HepG2 (cell line): ENCODE data around the gene SYTL1. TPM values are rescaled to one million over a fixed set of nuclear protein-coding genes. Genes with fewer than 3 reads are reported as not detected.

Experiments used
- ADNP ChIP-seq: sonication (generic); formaldehyde crosslinking; IDR thresholded peaks from 2 replicates; pipeline ENCODE4 v1.4.0; 2020; ENCODE audit warnings: missing genetic modification reagents
- BRF2 ChIP-seq: sonication (generic); formaldehyde crosslinking; IDR thresholded peaks from 2 replicates; pipeline ENCODE4 v1.8.1; 2022; ENCODE audit warnings: mild to moderate bottlenecking, missing genetic modification reagents
- CSRNP2 ChIP-seq: sonication (generic); formaldehyde crosslinking; conservative IDR thresholded peaks from 2 replicates; pipeline ENCODE4 v1.8.0; 2022; ENCODE audit warnings: low read depth, missing genetic modification reagents
- FOSL2 ChIP-seq: sonication (generic); formaldehyde crosslinking; IDR thresholded peaks from 2 replicates; pipeline ENCODE4 v1.4.0; 2020; ENCODE audit warnings: missing genetic modification reagents
- HCFC1 ChIP-seq: fragments of 150-350 bp; IDR thresholded peaks from 2 replicates; pipeline ENCODE4 v1.6.1; 2014; ENCODE audit warnings: low read depth, low read length
- HOXA7 ChIP-seq: sonication (generic); formaldehyde crosslinking; IDR thresholded peaks from 2 replicates; pipeline ENCODE4 v1.8.1; 2022; ENCODE audit warnings: mild to moderate bottlenecking, missing genetic modification reagents, moderate library complexity
- ISL2 ChIP-seq: sonication (generic); formaldehyde crosslinking; IDR thresholded peaks from 2 replicates; pipeline ENCODE4 v1.5.0; 2020; ENCODE audit warnings: missing genetic modification reagents
- LCORL ChIP-seq, 2 experiments: fragments of 450-650 bp in 1 of 2; sonication (generic) in 1 of 2; formaldehyde crosslinking in 1 of 2; IDR thresholded peaks; 2 replicates each; pipeline versions ENCODE4 v1.5.0 to v1.6.1; 2017 to 2020; ENCODE audit warnings: antibody characterized with exemption in 1 of 2, missing genetic modification reagents in 1 of 2
- NBN ChIP-seq: fragments of 450-650 bp; conservative IDR thresholded peaks from 2 replicates; pipeline ENCODE4 v1.6.1; 2017
- NR2F6 ChIP-seq, 2 experiments: IDR thresholded peaks; 2 replicates each; pipeline ENCODE4 v1.6.1; 2016; ENCODE audit warnings: antibody characterized with exemption in 1 of 2, mild to moderate bottlenecking in 1 of 2
- NRL ChIP-seq: sonication (generic); formaldehyde crosslinking; IDR thresholded peaks from 2 replicates; pipeline ENCODE4 v1.5.0; 2020; ENCODE audit warnings: missing genetic modification reagents, mild to moderate bottlenecking, moderate library complexity, borderline replicate concordance
- TFAP4 ChIP-seq: sonication (generic); IDR thresholded peaks from 2 replicates; pipeline ENCODE4 v1.6.1; 2016; ENCODE audit warnings: low read depth, borderline replicate concordance
- TSC22D2 ChIP-seq: sonication (generic); formaldehyde crosslinking; IDR thresholded peaks from 2 replicates; pipeline ENCODE4 v1.5.1; 2020; ENCODE audit warnings: missing genetic modification reagents, mild to moderate bottlenecking, borderline replicate concordance
- ZHX2 ChIP-seq, 2 experiments: sonication (generic) in 1 of 2; formaldehyde crosslinking in 1 of 2; IDR thresholded peaks; 2 replicates each; pipeline versions ENCODE4 v1.6.1 to v1.9.0; 2014 to 2022; ENCODE audit warnings: antibody characterized with exemption in 1 of 2, borderline replicate concordance in 1 of 2, inconsistent platforms in 1 of 2, low read depth in 1 of 2, missing genetic modification reagents in 1 of 2
- ZNF282 ChIP-seq: fragments of 450-650 bp; IDR thresholded peaks from 2 replicates; pipeline ENCODE4 v1.6.1; 2018; ENCODE audit not compliant: partially characterized antibody
- ZNF512B ChIP-seq: sonication (generic); formaldehyde crosslinking; IDR thresholded peaks from 2 replicates; pipeline ENCODE4 v1.5.1; 2020; ENCODE audit warnings: missing genetic modification reagents, mild to moderate bottlenecking, borderline replicate concordance
- polyA plus RNA-seq, 8 experiments: library from polyadenylated mRNA; depleted of rRNA in 3 of 8; stranded (reverse) in 7 of 8; unstranded in 1 of 8; fragments of >200 nt; fragmentation: Illumina TruSeq in 4 of 8; extraction: Trizol in 4 of 8; gene quantifications; 2 replicates each; pipeline versions ENCODE4 v1.2.1 to v1.2.3, GENCODE V29; 2011 to 2016; ENCODE audit warnings: low read depth in 4 of 8, missing spikeins in 1 of 8, mixed read lengths in 1 of 8; ENCODE audit not compliant: insufficient read depth in 1 of 8
- total RNA-seq, 5 experiments: library from RNA; depleted of rRNA; stranded (reverse); fragments of >200 nt; fragmentation: Illumina TruSeq; extraction: Trizol; gene quantifications; 2 replicates each; pipeline ENCODE4 v1.2.3, GENCODE V29; 2016; ENCODE audit warnings: low read depth in 1 of 5

SYTL1 gene
- total and polyA plus RNA-seq, 2 of the 13 experiments (the other 11 are each of a cell fraction or from before 2014, with no cell fraction given) = 11.1 to 17.8 TPM

- no peak for TF ChIP-seq CSRNP2
- no peak for TF ChIP-seq HOXA7 (CRISPR knock-in tag)
- no peak for TF ChIP-seq ZHX2 (IDR thresholded peaks at IDR 0.05; ENCODE audit: low read depth)
- TF ChIP-seq ZHX2 (CRISPR knock-in tag; IDR thresholded peaks at IDR 0.05; ENCODE audit: borderline replicate concordance) = no peak
- peak; percentile 62 for TF ChIP-seq FOSL2 (CRISPR knock-in tag)
- TF ChIP-seq ZNF282 = no peak
- peak; percentile 54; the same call in 1 of the 2 replicates for TF ChIP-seq ISL2 (CRISPR knock-in tag)
- TF ChIP-seq NR2F6 (IDR thresholded peaks at IDR 0.05) = no peak
- peak; percentile 53; the same call in 1 of the 2 replicates for TF ChIP-seq NR2F6 (CRISPR knock-in tag; IDR thresholded peaks at IDR 0.05)
- no peak for TF ChIP-seq NBN
- TF ChIP-seq ADNP = no peak
- no peak for TF ChIP-seq BRF2 (CRISPR knock-in tag)
- TF ChIP-seq LCORL (IDR thresholded peaks at IDR 0.05) = no peak
- peak; percentile 26; the same call in 1 of the 2 replicates for TF ChIP-seq LCORL (CRISPR knock-in tag; IDR thresholded peaks at IDR 0.05)
- no peak for TF ChIP-seq HCFC1
- no peak; the same call in 1 of the 2 replicates for TF ChIP-seq NRL
- peak; percentile 58; the same call in 1 of the 2 replicates for TF ChIP-seq TFAP4
- TF ChIP-seq ZNF512B (CRISPR knock-in tag) = no peak
- no peak for TF ChIP-seq TSC22D2
Measured at GRCh38 chr1:27341525-27342252, at the start of gene SYTL1 (continued).
